IPS DF 19.7 (cell line): ENCODE results near the gene ST8SIA5.
"Not testable (repeated sequence)": the region's sequence is repeated elsewhere in the genome, so short reads cannot be mapped to it uniquely, and the experiment has no call there.

Source experiments
- DNase-seq: peaks from one replicate; pipeline ENCODE4 v3.0.0-alpha.2; 2013; ENCODE audit warnings: low read depth, low spot score

Gene ST8SIA5, protein sequence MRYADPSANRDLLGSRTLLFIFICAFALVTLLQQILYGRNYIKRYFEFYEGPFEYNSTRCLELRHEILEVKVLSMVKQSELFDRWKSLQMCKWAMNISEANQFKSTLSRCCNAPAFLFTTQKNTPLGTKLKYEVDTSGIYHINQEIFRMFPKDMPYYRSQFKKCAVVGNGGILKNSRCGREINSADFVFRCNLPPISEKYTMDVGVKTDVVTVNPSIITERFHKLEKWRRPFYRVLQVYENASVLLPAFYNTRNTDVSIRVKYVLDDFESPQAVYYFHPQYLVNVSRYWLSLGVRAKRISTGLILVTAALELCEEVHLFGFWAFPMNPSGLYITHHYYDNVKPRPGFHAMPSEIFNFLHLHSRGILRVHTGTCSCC

DNA sequence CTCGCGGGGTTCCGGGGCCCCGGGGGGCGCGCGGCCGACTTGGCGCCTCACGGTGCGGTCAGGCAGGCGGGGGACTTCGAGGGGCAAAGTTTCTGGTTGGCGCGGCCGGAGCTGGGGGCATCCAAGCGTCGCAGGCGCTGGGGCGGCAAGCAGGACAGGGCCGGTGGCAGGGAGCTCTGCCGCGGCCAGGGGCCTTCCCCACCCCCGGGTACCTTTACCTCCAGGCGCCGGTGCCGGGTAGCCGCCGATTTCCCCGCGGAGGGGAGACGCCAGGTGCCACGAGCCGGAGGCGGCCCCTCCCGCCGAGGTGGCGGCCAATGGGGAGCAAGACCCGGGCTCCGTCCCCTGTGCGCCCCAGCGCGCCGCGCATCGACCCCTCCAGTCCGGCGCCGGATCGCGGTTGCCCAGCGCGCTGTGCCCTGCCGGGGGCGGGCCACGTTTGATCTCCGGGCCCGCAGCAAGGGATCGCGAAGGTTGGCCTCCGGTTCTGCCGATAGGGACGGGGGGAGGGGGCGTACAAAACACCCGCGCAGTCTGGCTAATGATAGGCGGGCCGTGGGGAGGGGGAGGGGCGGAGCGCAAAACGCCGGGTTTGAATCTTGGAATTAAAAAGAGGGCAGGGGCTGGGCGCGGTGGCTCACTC is at the start of gene ST8SIA5:
ST8SIA5 (minus strand) TSS at position 495 of the 643 bp plus-strand sequence. CDS start 545 bp downstream, outside the sequence.
- DNase-seq, result no peak

- DNase-seq, result not testable (repeated sequence)
These were observed 39.1 kb upstream of the ST8SIA5 start for GRCh38 chr18:46795945-46796344.

- DNase-seq, result peak; percentile 52
These were observed 37.8 kb upstream of the ST8SIA5 start for GRCh38 chr18:46794607-46795006.

GRCh38 chr18:46793565-46793964 is 36.7 kb upstream of the ST8SIA5 start:
- no peak for DNase-seq

GRCh38 chr18:46789088-46789487 is 32.2 kb upstream of the ST8SIA5 start:
- DNase-seq, result no peak

DNA sequence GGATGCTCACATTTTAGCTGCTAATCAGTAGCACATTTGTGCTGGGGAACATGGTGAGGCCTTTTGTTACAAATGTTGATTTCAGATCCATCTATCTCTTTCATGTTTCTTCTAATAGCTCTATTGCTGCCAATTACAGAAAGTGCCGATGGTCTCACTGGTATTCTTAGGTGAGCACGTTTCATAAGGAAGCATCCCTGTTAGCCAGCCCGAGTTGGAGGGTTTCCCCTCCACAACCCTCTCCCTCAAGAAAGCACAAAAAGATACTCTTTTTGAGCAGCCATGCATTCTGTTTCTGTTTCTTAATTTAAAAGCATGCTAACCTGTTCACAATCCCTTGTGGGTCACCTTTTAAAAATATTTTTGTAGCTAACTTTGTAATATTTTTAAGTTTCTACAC is 30.8 kb upstream of the ST8SIA5 start:
- DNase-seq, result no peak

DNA sequence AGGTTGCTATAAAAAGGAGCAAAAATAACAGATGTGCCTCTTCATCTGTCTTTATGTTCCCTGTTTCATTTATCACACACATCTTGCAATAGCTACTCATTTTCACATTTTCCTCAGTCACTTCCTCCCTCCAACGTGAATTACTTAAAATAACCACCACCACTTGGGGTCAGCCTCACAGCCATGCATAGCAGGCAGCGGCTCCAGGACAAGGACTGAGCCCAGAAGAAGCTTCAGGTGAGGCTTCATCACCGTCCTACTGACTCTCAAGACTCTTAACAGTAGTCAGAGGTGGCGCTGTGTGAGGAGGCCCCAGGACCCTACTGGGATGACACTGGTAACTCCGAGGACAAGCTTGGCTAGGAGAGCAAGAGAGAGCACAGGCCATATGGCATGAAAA is 15.5 kb upstream of the ST8SIA5 start:
- DNase-seq, result no peak

DNA sequence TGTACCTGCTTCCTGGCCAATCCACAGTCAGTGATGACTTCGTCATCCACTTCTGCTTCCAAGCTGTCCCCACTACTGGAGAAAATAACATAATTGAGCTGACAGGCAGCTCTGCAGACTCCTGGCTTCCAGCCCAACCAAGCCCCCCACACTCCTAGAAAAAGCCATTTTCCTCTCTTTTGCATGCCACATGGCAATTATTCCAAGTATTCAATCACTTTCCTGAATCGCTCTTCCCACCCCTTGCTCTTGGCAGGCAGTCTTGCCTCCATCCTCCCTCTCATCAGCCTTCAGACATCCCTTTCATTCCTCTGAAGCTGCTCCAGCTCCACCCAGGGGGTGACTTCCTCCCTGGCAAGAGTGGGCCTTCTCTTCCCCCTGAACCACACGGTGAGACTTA is 14.3 kb upstream of the ST8SIA5 start:
- no peak for DNase-seq

GRCh38 chr18:46770708-46771107 is 13.9 kb upstream of the ST8SIA5 start:
- DNase-seq, result no peak

- DNase-seq, result no peak
These were observed 11.5 kb upstream of the ST8SIA5 start for GRCh38 chr18:46768166-46768921.

- no peak for DNase-seq
These were observed 10.4 kb upstream of the ST8SIA5 start for GRCh38 chr18:46767217-46767616.

- DNase-seq, result no peak
These were observed 7.7 kb upstream of the ST8SIA5 start for GRCh38 chr18:46764586-46764985.

DNA sequence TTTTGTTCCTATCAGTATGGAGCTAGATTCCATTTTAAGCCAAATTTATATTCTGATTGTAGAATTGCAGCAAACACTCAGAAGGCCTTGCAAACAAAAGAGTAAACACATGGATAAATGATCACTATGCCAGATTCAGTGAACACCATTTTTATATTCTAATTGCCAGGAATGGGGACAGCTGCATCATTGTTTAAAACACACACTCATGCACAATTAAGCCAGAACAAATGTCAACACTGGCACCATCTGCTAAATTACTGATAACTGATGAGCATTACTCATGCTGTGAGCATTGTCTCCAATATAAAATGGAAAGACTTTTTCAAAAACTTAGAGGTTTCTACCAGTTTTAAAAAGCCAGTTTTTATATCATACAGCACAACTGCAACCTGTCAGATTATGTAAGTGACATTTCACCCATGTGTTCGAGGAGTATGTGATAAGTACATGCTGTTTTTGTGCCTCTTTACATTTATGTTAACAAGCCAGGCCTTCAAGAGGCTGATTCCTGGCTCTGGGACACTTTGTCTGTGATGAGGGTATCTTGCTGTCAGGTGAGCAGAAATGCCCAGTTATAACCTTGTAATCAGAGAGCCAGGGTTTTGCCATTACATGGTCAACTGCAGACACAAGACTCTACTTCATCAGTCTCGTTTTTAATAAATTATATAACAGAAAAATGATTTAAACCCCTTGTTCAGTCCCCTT is 4.4 kb upstream of the ST8SIA5 start:
- DNase-seq, result no peak

GRCh38 chr18:46759890-46760289 is 3.0 kb upstream of the ST8SIA5 start:
- no peak for DNase-seq

GRCh38 chr18:46756025-46756558 is 761 bp downstream of the ST8SIA5 start:
- no peak for DNase-seq

GRCh38 chr18:46755315-46756024 is 1.4 kb downstream of the ST8SIA5 start:
- no peak for DNase-seq

GRCh38 chr18:46754661-46755292 is 2.1 kb downstream of the ST8SIA5 start:
- no peak for DNase-seq

DNA sequence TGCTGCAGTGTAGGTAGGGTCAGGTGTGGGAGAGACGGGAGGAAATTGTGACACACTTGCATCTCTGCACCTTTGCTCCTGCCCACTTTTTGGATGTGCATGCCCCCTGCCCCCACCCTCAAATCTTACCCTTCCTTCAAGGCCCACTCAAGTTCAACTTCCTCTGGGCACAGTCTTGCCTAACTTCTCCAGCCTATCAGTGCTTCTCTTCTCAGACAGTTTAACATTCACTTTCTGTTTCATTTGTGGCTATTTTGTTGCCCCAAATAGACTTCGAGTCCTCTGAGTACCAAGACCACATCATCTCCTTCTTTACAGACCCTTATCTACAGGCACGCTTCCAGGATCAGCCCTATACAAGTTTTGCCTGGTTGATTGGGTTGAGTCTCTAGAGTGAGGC is 2.7 kb downstream of the ST8SIA5 start:
- no peak for DNase-seq

DNA sequence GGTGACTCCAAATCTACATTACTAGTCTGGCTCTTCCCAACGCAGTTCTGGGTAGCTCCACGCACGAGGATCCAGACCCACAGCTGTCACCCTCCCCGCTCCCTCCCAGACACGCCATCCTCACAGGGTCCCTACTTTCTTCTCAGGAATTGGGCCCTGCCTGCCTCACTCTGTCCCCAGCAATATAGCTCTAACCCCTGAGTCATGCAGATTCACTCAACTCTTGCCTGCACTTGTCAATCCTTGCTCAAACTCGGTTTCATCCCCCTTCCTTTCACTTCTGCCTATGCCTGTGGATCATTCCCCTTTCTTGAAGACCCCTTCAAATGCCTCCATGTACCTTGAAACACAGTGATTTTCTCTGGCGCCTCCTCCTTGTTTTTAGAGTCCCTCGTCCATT is 5.0 kb downstream of the ST8SIA5 start:
- DNase-seq, result no peak

DNA sequence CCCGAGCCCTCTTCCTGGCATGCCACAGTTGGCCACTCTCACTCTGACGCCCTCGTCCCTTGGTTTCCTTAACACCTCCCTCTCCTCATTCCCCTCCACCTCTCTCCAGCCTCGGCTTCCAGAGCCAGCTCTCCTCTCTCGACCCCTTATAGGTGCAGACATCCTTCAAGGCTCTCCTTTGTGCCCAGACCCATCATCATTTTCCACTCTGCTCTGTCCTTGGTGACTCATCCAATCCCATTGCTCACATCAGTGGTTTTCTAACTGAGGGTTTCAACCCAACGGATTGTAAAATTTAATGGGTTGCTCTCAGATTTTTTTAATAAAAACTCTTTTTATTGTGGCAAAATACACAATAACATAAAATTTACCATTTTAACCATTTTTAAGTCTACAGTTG is 6.2 kb downstream of the ST8SIA5 start:
- DNase-seq, result no peak
